Ovary (tissue), 9 donors: ENCODE data around the gene SRRM3. TPM values are rescaled to one million over a fixed set of nuclear protein-coding genes. Genes with fewer than 3 reads are reported as not detected.

Experiments
- DNase-seq, 5 donors: peaks; one replicate each; pipeline ENCODE4 v3.0.0-alpha.2; 2019 to 2020
- H3K27ac ChIP-seq, 2 donors: fragments of 200-600 bp; one replicate each; pipeline versions ENCODE4 v1.5.1 to v1.8.0; 2019 to 2022
- H3K27me3 ChIP-seq: fragments of 200-600 bp; one replicate; pipeline ENCODE4 v1.8.0; 2022
- H3K36me3 ChIP-seq: fragments of 200-600 bp; sonication (generic); one replicate; pipeline ENCODE4 v1.5.1; 2019
- H3K4me1 ChIP-seq: one replicate; pipeline ENCODE4 v1.8.1; 2013; ENCODE audit warnings: mild to moderate bottlenecking, moderate library complexity; ENCODE audit not compliant: insufficient read depth
- H3K4me3 ChIP-seq: fragments of 200-600 bp; sonication (generic); one replicate; pipeline ENCODE4 v1.5.1; 2017
- H3K9me3 ChIP-seq, 2 donors: fragments of 200-600 bp in 1 of 2; sonication (generic) in 1 of 2; one replicate each; pipeline versions ENCODE4 v1.5.1 to v1.8.1; 2013 to 2019; ENCODE audit warnings: mild to moderate bottlenecking in 1 of 2, moderate library complexity in 1 of 2
- CTCF ChIP-seq, 3 donors: fragments of 450-650 bp in 2 of 3; fragments of 200-600 bp in 1 of 3; IDR thresholded peaks; one replicate each; pipeline versions ENCODE4 v1.5.1 to v1.8.0; 2016 to 2022; ENCODE audit warnings: antibody characterized with exemption in 3 of 3, mild to moderate bottlenecking in 1 of 3
- EP300 ChIP-seq: sonication (generic); formaldehyde crosslinking; IDR thresholded peaks from one replicate; pipeline ENCODE4 v1.6.1; 2017; ENCODE audit warnings: antibody characterized with exemption
- POLR2A ChIP-seq: fragments of 450-650 bp; IDR thresholded peaks from one replicate; pipeline ENCODE4 v1.6.1; 2017; ENCODE audit warnings: antibody characterized with exemption, mild to moderate bottlenecking, moderate library complexity
- WGBS, 3 donors: extraction: QIAGEN DNeasy Blood & Tissue Kit in 1 of 3; methylation state at CpG; one replicate each; pipeline versions ENCODE4 v1.1.5 to v1.1.7; 2013 to 2017; 5-methylcytosine and 5-hydroxymethylcytosine counted together
- intact Hi-C, 4 donors: fragments of 100-400 bp; cut with DNase I; formaldehyde crosslinking; loops; one replicate each; pipeline versions ENCODE4 v1.11.0 to v1.15.1; 2022 to 2023
- polyA plus RNA-seq, 2 donors: library from polyadenylated mRNA; stranded (reverse); fragments of 200-250 nt in 1 of 2; fragments of 350-450 nt in 1 of 2; fragmentation: Illumina TruSeq in 1 of 2; extraction: RNeasy Lipid Tissue Mini Kit (QIAGEN cat#74804) in 1 of 2; gene quantifications; one replicate each; pipeline ENCODE4 v1.2.3, GENCODE V29; 2013 to 2014
- total RNA-seq, 7 donors: library from RNA; depleted of rRNA in 2 of 7; stranded (reverse); fragments of >200 nt in 2 of 7; fragmentation: NEBNext Ultra II Directional in 3 of 7; extraction: Animal tissue kit (Norgen Biotek cat#: 25700) in 3 of 7; gene quantifications; one replicate each; pipeline versions ENCODE4 v1.1.0 to v1.2.4, GENCODE V29; 2016 to 2023
- donor health status: DM: no; HTN: no; CAD: no; lungs with moderate emphysema.
- donor health status: DM: no; HTN: no; CAD: no.
- donor health status: Bipolar disorder and iron deficiency.
- donor health status: DM: yes; HTN: yes; CAD: no.
- donor health status: DM: no; HTN: no; CAD: no.
- donor health status: DM: yes; HTN: yes; CAD: no.

SRRM3 gene
- total and polyA plus RNA-seq, 9 donors, result 2.0 to 13.4 (median 4.8) TPM

- Histone ChIP-seq H3K4me3 (no peak overlapping the region), H3K36me3 (no peaks in the 10 kb centered on the region), H3K9me3 (no peaks in the 10 kb centered on the region), H3K4me1 (no peaks in the 10 kb centered on the region), H3K27me3 (no peaks in the 10 kb centered on the region), H3K27ac (no peak overlapping the region)
- 43 to 48% (median 45%) methylated on average over 8 of the region's 8 CpGs for WGBS, 3 donors
- no peak for DNase-seq
- no peak for TF ChIP-seq CTCF (IDR thresholded peaks at IDR 0.05)
- TF ChIP-seq POLR2A, result no peak
- TF ChIP-seq EP300, result no peak
- intact Hi-C loops, result no loop called here
Measured at GRCh38 chr7:76257973-76258372, 56.3 kb downstream of the SRRM3 start.

- Histone ChIP-seq H3K36me3 (no peaks in the 10 kb centered on the region), H3K4me1 (no peaks in the 10 kb centered on the region), H3K4me3 (no peak overlapping the region), H3K9me3 (no peaks in the 10 kb centered on the region), H3K27ac (no peak overlapping the region), H3K27me3 (no peaks in the 10 kb centered on the region)
- DNase-seq, result no peak
- intact Hi-C loops, result no loop called here
- no peak for TF ChIP-seq POLR2A
- no peak for TF ChIP-seq CTCF (IDR thresholded peaks at IDR 0.05)
- TF ChIP-seq EP300, result no peak
- 14 to 31% (median 21%) methylated on average over 27 to 50 of the region's 50 CpGs for WGBS, 3 donors
Measured at GRCh38 chr7:76259124-76260093, 57.7 kb downstream of the SRRM3 start.

- H3K27ac ChIP-seq, result no peak overlapping the region
- H3K27me3 ChIP-seq, result no peaks in the 10 kb centered on the region
- no peak overlapping the region for H3K4me3 ChIP-seq
- intact Hi-C loops, result no loop called here
- 1 to 7% (median 4%) methylated on average over 19 to 28 of the region's 28 CpGs for WGBS, 3 donors
- DNase-seq, result peak in 3 of 5 donors; percentile 40 to 42 (median 42)
- H3K4me1 ChIP-seq, result no peaks in the 10 kb centered on the region
- no peaks in the 10 kb centered on the region for H3K36me3 ChIP-seq
- no peaks in the 10 kb centered on the region for H3K9me3 ChIP-seq
- TF ChIP-seq EP300 (no peak), CTCF (IDR thresholded peaks at IDR 0.05) (no peak)
Measured at GRCh38 chr7:76260171-76260703, 58.5 kb downstream of the SRRM3 start.

- Histone ChIP-seq H3K4me3 (no peak overlapping the region), H3K27me3 (no peaks in the 10 kb centered on the region), H3K4me1 (no peaks in the 10 kb centered on the region), H3K9me3 (no peaks in the 10 kb centered on the region), H3K36me3 (no peaks in the 10 kb centered on the region), H3K27ac (no peak overlapping the region)
- TF ChIP-seq CTCF (IDR thresholded peaks at IDR 0.05), result no peak
- no peak for TF ChIP-seq POLR2A
- no peak for TF ChIP-seq EP300
- intact Hi-C loops, result no loop called here
- WGBS, 3 donors, result 82 to 88% (median 85%) methylated on average over 11 of the region's 11 CpGs
- no peak for DNase-seq
Measured at GRCh38 chr7:76261329-76261728, 59.6 kb downstream of the SRRM3 start.
